ENCODE data around the gene SSTR4.

The SSTR4 gene

DNA sequence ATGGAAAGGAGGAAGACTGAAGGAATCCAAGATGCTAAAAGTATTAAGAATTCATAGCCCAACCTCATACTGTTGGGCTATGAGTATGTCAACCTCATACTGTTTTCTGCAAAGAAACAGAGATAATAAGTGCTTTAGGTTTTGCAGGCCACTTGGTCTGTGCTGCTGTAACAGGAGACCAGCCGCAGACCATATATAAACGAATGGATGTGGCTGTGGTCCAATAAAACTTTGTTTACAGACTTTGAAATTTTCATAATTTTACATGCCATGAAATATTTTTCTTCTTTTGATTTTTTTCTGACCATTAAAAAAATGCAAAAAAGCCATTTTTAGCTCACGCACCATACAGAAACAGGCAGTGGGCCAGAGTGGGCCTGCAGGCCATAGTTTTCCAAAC lies 28.1 kb downstream of the SSTR4 start:
- in situ Hi-C loops (cut with MboI; ENCODE audit: low sequenced_read_pairs): no loop called here

DNA sequence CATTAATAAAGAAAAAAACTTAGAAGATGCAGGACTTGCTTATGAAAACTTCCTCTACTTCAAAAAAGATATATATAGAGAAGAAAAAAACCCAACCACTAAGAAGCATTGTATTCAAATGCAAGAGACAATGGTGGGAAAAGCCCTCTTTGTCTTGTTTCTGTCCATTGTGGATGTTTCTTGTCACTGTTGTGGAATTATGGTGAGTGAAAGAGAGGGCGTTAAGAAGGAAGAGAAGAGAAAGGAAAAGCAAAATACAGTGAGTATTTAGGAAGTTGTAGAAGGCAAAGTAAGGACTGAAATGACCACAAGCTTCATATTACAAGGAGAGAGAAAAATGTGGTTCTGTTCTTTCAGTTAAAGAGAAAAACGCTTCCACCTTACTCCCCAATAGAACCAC lies 28.5 kb downstream of the SSTR4 start:
- in situ Hi-C loops (cut with MboI; ENCODE audit: low sequenced_read_pairs): no loop called here

DNA sequence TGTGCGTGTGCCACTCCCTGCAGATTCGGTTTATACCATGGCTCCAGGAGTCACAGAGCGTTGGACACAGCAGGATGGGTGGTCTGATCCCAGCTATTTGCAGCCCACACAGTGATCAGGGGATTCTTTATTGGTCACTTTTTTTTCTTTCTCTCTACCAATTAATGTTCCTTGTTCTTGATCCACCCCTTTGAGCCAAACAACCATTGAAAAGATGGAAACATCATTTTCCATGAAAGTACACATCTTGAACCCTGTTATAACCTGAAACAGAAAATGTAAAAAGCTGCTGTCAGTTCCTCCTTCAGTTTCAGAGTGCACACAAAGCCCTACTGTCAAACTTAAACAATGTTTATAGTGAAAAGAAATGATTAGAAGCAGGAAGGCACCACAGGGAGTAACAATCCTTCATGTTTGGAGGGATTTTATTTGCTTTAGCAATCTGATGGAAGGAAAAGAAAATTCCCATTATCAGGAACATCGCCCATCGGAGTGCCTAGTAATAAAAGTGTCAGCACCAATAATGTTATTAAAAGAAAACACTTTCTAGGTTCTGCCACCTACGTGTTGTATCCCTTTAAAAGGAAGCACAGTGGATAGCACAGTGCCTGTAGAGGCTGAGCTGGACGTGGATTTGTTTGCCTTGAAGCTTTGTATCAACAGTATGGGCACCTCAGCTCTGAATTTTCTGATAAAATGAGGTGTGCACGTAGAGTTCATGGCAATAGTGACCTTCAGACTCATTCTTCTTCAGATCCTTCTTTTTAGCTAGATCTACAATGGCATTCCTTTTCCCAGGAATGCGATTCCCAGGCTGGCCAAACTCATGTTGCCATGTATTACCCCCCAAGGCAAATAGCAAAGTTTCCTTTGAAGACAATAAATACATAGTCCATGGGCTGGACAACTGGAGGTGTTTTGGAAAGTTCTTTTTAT lies 30.4 kb downstream of the SSTR4 start:
- in situ Hi-C loops (cut with MboI; ENCODE audit: low sequenced_read_pairs): no loop called here

DNA sequence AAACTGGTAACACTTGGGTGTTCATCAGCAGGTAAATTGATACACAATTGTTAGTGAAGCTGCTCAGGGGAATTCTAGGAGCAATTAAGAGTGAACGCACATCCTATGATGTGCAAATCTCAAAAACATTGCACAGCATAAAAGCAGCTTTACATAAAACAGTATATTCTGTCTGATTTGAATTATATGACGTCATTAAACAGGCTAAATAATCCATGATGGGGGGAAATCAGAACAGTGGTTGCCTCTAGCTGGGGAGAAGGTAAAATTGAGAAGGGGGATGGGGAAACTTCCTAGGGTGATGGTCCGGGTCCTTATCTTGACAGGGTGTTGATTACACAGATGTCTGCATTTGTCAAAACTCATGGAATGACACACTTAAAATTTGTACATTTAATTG lies 31.7 kb downstream of the SSTR4 start:
- in situ Hi-C loops (cut with MboI; ENCODE audit: low sequenced_read_pairs): no loop called here

DNA sequence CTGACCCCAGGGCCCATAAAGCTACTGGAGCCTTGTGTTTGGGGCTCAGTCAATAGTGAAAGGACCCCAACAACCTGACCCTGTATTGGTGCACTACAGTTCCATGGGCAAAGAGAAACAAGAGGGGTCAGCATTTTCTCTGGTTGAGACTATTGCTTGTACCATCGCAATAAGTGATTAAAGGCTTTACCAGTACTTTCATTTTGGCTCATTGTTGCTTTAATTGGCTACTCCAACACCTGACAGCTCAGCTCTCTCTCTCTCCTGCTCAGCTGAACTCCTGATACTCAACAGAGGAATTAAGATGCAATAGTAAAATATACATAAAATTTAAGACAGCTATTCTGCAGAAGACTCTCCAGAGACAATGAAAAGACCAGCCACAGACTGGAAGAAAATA lies 33.2 kb downstream of the SSTR4 start:
- in situ Hi-C loops (cut with MboI; ENCODE audit: low sequenced_read_pairs): no loop called here

DNA sequence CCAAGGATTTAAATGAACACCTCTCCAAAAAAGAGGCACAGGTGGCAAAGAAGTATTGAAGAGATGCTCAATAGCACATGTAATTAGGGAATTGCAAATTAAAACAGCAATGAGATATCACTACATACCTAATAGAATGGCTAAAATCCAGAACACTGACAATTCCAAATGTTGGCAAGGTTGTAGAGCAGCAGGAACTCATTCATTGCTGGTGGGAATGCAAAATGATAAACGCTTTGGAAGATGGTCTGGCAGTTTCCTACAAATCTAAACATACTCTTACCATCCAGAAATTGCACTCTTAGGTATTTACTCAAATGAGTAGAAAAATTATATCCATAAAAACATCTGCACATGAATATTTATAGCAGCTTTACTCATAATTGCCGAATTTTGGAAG lies 34.0 kb downstream of the SSTR4 start:
- in situ Hi-C loops (cut with MboI; ENCODE audit: low sequenced_read_pairs): no loop called here

DNA sequence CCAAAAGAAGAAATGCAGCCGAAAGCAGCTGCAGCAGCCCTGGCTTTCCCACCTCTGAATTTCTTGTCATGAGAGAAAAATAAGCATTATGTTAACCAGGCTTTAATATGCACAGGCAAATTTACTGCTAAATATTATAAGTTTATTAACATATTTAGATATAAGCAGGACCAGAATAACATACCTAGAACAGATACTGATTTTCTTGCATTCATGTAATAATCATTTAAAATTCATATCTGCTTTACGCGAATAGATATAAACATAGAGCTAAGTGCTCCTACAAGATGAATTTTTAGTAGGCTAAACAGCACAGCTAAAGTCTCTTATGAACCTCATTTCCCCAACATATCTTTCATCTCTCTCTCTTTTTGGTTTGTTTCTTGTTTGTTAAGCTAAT lies 36.3 kb downstream of the SSTR4 start:
- in situ Hi-C loops (cut with MboI; ENCODE audit: low sequenced_read_pairs): no loop called here

DNA sequence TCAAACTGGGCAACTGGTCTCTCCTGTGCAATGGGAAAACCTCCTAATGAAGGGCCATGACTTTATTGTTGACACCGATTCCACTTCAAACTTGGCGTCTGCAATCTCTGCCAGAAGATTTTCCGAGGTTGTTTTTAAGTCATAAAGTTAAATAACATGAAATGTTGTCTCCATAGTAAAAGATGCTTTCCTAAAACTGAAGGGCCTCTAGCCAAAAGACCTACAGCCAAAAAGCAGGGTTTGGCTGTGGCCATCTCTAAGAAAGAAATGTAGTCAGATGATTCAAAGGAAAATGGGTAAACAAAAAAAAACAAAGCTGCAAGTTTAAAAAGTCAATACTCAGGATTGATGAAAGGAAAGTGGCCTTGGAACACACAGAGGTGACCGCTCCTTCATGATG lies 36.9 kb downstream of the SSTR4 start:
- in situ Hi-C loops (cut with MboI; ENCODE audit: low sequenced_read_pairs): no loop called here

DNA sequence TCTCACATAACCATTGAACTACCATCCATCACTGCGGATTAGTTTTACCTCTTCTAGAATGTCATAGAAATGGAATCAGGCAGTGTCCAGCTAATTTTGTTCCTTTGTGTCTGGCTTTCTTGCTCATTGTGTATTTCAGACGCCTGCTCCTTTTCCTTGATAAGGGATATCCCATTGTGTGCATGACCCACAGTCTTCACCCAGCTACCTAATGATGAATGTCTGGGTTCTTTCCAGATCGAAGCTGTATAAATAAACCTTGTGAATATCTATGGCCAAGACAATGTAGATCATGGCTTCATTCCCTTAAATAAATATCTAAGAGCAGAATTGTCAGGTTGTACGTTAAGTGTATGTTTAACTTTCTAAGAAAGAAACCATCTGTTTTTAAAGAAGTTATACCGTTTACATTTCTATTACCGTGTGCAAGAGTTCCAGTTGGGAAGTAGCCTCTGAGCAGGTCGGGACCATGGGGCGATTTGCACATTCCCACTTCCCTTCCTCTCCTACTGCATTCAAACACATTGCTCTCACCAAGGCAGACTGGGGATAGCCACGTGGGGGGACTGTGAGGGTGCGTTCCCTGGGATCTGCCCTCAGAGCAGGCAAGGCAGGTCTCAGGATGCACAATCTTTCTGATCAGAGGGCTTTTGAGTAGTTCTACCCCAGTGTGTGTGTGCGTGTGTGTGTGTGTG lies 37.9 kb downstream of the SSTR4 start:
- in situ Hi-C loops (cut with MboI; ENCODE audit: low sequenced_read_pairs): no loop called here

DNA sequence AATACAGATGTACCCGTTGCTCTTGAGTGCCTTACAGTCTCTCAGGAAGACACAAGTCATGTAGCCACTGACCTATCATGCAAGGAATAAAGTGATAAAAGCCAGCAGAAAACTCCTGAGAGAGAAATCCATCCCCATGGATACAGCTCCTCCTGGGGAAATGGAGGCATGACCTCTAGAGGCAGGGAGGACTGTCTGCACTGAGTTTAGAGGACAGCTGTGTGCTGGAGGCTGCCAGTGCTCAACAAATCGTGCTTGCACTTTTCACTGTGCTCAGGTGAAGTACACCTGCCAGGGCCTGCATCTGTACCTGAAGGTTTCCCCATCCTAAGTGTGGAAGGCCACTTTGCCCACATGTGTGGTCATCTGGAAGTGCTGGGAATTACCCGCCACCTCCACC lies 38.9 kb downstream of the SSTR4 start:
- in situ Hi-C loops (cut with MboI; ENCODE audit: low sequenced_read_pairs): no loop called here

DNA sequence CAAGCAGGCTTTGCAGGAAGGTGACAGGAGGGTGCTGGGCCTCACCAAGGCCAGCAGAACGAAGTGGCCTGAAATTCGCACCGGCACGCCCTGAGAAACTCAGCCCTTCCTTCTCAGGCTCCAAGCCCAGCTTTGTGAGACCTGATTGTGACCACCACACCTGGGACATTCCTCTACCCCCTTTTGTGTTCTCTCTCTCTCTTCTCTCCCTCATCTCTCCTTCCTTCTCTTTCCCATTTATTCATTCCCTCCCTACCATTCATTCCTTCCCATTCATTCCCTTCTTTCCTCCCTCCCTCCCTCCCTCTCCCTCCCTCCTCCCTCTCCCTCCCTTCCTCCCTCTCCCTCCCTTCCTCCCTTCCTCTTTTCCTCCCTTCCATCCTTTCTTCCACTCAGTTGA lies 42.2 kb downstream of the SSTR4 start:
- in situ Hi-C loops (cut with MboI; ENCODE audit: low sequenced_read_pairs): no loop called here

DNA sequence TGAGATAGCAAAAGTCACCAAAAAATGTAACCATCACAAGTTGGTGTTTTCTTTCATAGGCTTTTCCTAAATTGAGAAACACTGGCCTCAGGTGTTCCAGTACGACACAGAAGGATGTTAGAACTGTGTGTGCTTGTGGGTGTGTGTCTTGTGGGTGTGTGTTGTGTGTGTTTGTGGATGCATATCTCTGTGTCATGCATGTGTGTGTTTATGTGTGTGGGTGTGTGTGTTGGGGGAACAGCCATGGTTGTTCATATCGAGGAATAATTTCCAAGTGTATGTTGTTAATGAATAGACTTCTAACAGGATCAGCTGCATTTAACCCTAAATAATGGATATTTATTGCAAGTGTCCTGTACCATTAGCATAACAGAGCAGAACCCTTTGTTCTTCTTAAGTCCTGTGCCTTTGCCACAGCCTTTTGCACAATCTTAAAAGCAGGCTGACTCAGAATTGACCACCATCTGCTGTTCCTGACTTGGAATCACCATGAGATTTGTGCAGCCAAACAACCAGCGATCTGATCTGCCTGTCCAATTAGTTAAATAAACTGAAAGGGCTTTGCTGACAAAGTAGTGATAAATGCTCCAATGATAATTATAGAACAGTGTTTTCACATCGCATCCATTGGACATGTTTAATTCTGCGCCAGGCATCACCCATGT lies 43.4 kb downstream of the SSTR4 start:
- in situ Hi-C loops (cut with MboI; ENCODE audit: low sequenced_read_pairs): no loop called here

DNA sequence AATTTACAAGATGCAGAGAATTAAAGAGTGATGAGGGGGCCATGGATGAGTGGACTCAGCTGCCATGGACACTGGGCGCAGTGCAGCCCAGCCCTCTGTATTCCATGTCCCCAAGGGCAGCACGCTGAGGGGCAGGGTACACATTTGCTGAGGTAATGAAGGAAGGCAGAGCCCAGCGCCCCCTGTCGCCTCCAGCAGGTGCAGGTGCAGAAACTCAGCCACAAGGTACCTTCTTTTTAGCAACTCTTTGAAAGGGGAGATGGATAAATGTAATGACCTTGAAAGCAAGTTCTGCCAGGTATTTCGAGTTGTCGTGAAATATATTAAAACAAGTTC lies 43.9 kb downstream of the SSTR4 start:
- in situ Hi-C loops (cut with MboI; ENCODE audit: low sequenced_read_pairs): no loop called here

DNA sequence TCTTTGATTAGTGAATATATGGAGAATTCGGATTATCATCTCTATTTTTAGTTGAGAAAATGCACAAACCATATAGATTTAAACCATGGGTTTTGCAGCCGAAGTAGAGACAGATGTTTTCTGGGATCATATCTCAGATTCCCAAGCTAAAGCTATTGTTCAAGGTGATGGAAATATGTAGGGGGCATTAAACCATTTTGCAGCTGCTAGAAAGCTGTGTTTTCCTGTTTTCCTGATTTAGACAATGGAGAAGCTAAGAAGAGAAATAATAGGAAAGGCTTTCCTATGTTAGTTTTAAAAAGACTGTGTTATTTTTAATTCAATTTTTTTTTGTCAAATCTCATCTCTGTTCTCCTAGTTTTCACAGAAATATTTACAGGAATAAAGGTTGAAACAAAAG lies 44.8 kb downstream of the SSTR4 start:
- in situ Hi-C loops (cut with MboI; ENCODE audit: low sequenced_read_pairs): no loop called here

DNA sequence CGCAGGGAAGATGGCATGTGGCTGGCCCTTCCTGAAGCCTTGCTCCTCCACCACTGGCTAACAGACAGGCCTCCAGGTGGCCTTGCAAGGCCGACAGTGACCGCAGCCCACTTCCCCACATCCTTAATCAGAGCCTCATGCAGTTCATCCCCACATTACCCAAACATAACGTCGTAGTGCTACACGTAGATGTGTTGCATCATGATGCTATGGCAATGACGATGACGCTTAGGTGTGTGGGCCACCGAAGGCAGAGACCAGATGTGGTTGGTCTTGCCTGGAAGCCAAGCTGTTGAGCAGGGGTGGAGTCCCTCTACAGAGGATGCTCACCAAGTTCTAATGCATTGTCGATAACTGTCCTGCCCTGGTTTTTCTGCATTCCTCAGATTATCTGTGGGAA lies 45.4 kb downstream of the SSTR4 start:
- in situ Hi-C loops (cut with MboI; ENCODE audit: low sequenced_read_pairs): no loop called here

DNA sequence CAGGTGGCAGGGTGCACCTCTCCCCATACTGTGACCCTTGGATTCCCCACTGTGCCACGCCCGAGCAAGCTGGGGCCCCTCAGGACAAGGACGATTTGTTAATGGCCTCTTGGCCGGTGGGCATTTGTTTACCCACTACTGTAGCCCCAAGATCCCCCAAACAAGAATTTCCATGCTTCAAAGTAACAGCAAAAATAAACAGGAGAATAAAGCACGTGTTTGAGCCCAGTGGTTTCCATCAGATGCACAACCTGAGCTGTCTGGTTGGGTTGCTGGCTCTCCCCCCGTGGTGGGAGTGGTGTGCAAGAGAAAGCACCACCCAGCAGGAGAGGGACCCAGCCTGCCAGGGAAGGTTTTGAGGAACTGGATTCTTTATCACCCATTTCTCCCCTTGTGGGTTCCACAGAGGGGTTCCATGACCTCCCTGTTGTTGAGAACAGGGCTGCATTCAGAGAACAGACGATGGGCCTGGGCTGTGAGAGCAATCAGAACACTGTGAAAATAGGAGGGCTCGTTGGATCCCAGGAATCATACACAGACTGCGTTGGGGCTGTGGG lies 46.2 kb downstream of the SSTR4 start:
- in situ Hi-C loops (cut with MboI; ENCODE audit: low sequenced_read_pairs): no loop called here

DNA sequence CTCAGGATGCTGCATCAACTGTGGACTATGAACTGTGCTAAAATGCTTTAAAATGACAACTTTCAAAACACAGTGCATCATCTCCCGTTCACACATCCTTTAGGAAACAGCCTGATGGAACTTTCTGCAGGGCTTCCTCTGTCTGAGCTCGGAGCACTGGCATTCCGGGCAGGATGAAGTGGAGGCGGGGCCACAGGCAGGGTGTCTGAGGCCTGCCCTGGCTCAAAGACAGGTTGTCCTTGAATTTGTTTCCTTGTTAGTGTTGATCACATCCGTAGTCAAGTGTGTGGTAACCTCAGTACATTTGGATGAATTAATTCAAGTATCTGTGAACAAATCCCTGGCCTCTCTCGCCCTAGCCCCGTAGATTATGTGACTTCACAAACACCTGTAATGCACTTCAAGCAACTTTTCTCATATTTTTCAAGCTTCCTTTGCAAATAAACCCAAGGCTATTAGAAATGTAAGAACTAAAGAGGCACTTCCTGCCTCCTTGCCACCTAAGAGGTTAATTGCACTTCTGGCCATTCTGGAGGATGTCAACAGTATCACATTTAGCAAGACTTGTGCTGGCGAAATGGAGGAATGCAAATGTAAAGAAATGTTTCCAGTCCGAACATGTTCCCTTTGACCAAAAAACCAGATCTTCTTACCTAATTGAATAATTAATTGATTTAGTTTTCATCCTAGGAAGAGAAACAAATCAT lies 47.9 kb downstream of the SSTR4 start:
- in situ Hi-C loops (cut with MboI; ENCODE audit: low sequenced_read_pairs): no loop called here

DNA sequence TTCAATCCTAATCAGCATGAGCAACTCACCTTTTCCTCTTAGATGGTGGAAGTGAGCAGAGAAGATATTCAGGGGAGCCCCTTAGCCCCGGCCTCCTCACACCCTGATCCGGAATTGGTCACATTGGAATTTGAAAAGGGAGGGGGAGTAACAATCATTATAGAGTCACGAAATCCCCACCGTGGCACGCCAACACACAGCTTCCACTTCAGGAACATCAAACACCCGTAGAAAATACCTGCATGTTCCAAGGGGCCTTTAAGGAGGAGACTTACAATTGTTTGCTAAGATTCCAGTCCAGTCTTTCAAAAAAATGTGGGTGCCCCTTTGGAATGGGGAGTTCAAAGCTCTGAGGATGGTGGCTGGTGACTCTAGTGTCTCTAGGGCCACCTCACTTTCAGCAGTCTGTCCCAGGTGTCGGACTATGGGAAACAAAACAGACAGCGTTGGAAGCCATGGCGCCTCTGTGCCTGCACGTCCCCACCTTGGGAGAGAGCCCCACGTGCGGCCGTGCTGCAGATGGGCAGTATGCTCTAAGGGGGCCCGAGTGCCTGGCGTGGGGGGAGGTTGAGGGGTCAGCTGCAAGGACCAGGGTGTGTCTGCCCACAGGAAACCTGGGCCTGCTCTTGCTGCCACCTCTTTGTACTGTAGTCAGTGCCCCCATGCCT lies 48.6 kb downstream of the SSTR4 start:
- in situ Hi-C loops (cut with MboI; ENCODE audit: low sequenced_read_pairs): no loop called here

DNA sequence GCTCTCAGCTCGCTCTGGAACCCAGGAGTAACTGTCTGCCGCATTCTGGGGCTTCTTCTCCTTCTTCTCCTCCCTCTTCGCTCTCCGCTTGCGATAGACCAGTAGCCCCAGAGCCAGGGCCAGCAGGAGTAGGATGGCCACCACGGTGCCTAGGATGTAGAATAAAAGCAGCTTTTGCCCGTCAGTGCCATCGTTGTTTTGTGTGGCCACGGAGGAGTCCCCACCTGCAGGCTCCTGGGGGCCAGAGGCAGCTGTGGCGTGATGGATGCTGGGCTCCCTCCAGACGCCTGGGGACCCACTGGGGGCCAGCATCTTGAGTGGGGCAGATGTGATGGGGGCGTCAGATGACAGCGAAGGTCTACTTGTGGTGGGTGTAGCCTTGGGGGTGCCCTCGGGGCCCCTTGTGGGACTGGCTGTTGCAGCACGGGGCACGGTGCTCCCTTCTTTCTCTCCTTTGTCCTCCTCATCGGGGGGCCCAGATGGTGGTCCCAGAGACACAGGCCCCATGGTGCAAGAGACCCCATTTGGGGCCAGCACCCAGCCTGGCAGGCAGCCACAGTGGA lies 49.3 kb downstream of the SSTR4 start:
- in situ Hi-C loops (cut with MboI; ENCODE audit: low sequenced_read_pairs): no loop called here

DNA sequence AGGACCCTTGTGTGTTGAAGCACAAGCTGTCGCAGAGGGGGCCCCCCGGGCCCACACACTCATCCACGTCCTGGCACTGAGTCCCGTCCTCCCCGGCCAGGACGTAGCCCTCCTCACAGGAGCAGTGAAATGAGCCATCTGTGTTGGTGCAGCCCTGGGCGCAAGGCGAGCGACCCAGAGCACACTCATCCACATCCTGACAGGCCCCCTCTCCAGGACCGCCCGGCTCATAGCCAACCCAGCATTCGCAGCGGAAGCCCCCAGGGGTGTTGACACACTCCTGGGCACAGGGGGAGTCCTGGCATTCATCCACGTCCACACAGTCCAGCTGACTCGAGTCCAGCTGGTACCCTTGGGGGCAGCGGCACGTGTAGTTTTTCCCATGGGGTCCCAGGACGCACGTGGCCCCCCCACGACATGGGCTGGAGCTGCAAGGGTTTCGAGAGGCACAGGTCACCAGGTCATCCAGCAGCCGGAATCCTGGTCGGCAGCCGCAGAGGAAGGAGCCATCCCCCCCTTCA lies 49.8 kb downstream of the SSTR4 start:
- in situ Hi-C loops (cut with MboI; ENCODE audit: low sequenced_read_pairs): no loop called here
